ENCODE data around the gene GRIP1.
A peak's percentile ranks its signal among the peaks of the same experiment; 100 is the strongest.

Gene GRIP1

GRCh38 chr12:66683073-66683472 lies 4.2 kb upstream of the GRIP1 start:
- no peak overlapping the region for H3K27ac ChIP-seq
- no peaks in the 10 kb centered on the region for H3K9me3 ChIP-seq (replicated peaks in 1 of 11)
- no peak overlapping the region for H3K9ac ChIP-seq
- H3K27me3 ChIP-seq, result no peaks in the 10 kb centered on the region
- H3K4me3 ChIP-seq, result no peak overlapping the region
- H3K4me1 ChIP-seq, result peaks cover 0 to 7% (median 0%) of the 10 kb centered on the region in 10 experiments; a peak in 1 of 20 replicates
- H4K20me1 ChIP-seq, result no peaks in the 10 kb centered on the region
- TF ChIP-seq Cebpa-rat (IDR thresholded peaks at IDR 0.05), result no peak
- no peak overlapping the region for H3K4me2 ChIP-seq
- H3K36me3 ChIP-seq, result no peaks in the 10 kb centered on the region

DNA sequence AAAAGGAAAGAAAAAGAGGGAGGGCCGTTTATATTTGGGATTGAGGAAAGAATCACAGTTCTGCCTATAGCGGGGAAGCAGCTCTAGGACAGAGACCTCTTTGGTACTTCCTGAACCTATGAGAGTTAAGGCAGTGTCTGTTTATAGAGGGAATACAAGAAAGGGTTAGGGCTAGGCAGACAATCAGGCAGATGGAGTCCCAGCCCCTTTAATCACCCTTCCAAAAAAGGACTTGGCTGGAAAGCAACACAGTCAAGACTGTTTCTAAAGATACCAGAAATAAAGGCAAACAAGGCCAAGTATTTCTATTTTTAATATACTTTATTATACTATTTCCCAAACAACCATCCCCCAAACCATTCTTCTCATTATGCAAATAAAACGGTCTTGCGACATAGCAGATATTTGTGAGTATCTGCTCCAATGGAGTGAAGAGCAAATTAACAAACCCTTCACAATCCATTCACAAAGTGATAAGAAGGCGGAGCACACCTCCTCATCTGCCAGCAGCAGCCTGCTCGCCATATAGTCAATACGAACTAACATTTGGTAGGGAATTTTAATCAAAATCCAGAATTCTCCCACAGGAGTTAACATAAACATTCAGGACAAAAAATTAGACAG lies 697 bp upstream of the GRIP1 start:
- peak in 2 of 11 experiments; percentile 9 to 32; a peak in 1 of 22 replicates for TF ChIP-seq Cebpa-rat (IDR thresholded peaks at IDR 0.05)
- Histone ChIP-seq H3K4me1 (peaks cover 0 to 7% (median 0%) of the 10 kb centered on the region in 10 experiments; a peak in 1 of 20 replicates), H3K36me3 (no peaks in the 10 kb centered on the region), H3K27me3 (no peaks in the 10 kb centered on the region), H3K4me3 (no peak overlapping the region), H3K9ac (no peak overlapping the region), H3K27ac (no peak overlapping the region), H4K20me1 (no peaks in the 10 kb centered on the region), H3K4me2 (no peak overlapping the region), H3K9me3 (replicated peaks in 1 of 11) (no peaks in the 10 kb centered on the region)

DNA sequence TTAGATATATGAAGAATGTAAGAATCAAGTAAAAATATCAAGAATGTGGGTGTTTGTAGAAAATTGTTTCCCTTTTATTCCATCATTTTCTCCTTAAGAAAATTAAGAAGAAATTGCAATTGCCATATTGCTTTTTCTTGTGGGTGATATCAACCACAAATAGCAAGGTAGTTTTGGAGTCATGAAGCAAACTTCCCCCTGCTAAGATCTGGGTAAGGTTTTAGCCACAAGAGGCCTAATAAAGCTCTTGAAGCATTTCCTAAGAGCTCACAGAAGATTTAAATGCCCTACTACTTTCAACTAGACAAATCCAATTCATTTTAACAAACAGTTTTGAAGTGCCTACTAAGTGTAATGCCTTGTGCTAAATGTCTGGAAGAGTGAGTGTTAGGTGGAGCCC lies 2.6 kb downstream of the GRIP1 start:
- H3K36me3 ChIP-seq, result no peaks in the 10 kb centered on the region
- H3K4me3 ChIP-seq, result no peak overlapping the region
- no peaks in the 10 kb centered on the region for H3K4me1 ChIP-seq
- no peaks in the 10 kb centered on the region for H3K9me3 ChIP-seq (replicated peaks in 1 of 11)
- H3K9ac ChIP-seq, result no peak overlapping the region
- H3K27ac ChIP-seq, result no peak overlapping the region
- no peak overlapping the region for H3K4me2 ChIP-seq
- no peaks in the 10 kb centered on the region for H4K20me1 ChIP-seq
- H3K27me3 ChIP-seq, result no peaks in the 10 kb centered on the region
- no peak for TF ChIP-seq Cebpa-rat (IDR thresholded peaks at IDR 0.05)

DNA sequence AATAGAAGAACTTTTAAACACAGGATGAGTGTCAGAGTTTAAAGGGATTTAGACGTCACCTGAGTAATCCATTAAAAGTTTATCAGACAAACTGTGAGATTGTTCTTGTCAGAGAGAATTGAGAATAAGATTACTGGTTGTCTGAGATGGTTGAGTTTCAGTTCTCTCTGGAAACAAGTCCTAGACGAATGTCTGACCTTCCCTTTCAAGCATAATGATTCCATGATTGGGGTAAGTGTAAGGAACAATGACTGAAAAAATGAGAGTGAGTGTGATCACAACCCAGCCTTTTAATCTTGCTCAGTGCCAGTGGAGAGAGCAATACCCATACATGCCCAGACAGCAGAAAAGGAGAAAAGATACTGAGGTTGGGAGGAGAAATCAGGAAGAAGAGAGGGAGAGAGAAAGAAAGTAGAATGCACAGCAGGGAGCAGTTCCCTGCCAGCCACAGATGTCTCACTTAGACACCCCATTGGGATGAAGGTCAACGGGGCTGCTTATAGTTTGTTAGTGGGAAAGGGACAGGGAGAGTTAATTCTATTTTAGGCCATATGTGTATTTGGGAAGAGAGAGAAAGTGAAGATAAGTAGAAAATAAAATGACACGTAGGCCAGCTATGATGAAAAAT lies 4.3 kb downstream of the GRIP1 start:
- H3K9ac ChIP-seq, result no peak overlapping the region
- H3K27ac ChIP-seq, result no peak overlapping the region
- no peaks in the 10 kb centered on the region for H3K36me3 ChIP-seq
- H3K4me2 ChIP-seq, result no peak overlapping the region
- H3K4me1 ChIP-seq, result no peaks in the 10 kb centered on the region
- no peak for TF ChIP-seq Cebpa-rat (IDR thresholded peaks at IDR 0.05)
- no peaks in the 10 kb centered on the region for H4K20me1 ChIP-seq
- no peaks in the 10 kb centered on the region for H3K27me3 ChIP-seq
- no peak overlapping the region for H3K4me3 ChIP-seq
- no peaks in the 10 kb centered on the region for H3K9me3 ChIP-seq (replicated peaks in 1 of 11)

GRCh38 chr12:66669541-66669940 lies 9.3 kb downstream of the GRIP1 start:
- Histone ChIP-seq H3K9me3 (replicated peaks in 1 of 11) (no peaks in the 10 kb centered on the region), H3K36me3 (no peaks in the 10 kb centered on the region), H3K27ac (no peak overlapping the region), H3K4me1 (peaks cover 0 to 11% (median 0%) of the 10 kb centered on the region in 10 experiments; a peak in 5 of 20 replicates), H4K20me1 (no peaks in the 10 kb centered on the region), H3K4me3 (no peak overlapping the region), H3K27me3 (no peaks in the 10 kb centered on the region), H3K4me2 (no peak overlapping the region), H3K9ac (no peak overlapping the region)
- no peak for TF ChIP-seq Cebpa-rat (IDR thresholded peaks at IDR 0.05)

- H3K9ac ChIP-seq, result no peak overlapping the region
- no peaks in the 10 kb centered on the region for H3K36me3 ChIP-seq
- H3K4me1 ChIP-seq, result peaks cover 1 to 15% (median 4%) of the 10 kb centered on the region in 10 experiments; a peak in 14 of 20 replicates
- 0 out of 22 replicates have a peak overlapping the region, but pooled peaks of 1 of the 11 experiments have one; percentile 4 for H3K4me2 ChIP-seq
- TF ChIP-seq Cebpa-rat (IDR thresholded peaks at IDR 0.05), result no peak
- H3K27ac ChIP-seq, result no peak overlapping the region
- no peaks in the 10 kb centered on the region for H3K9me3 ChIP-seq (replicated peaks in 1 of 11)
- H3K4me3 ChIP-seq, result no peak overlapping the region
- H4K20me1 ChIP-seq, result no peaks in the 10 kb centered on the region
- H3K27me3 ChIP-seq, result no peaks in the 10 kb centered on the region
Observed at GRCh38 chr12:66668311-66668710, 10.6 kb downstream of the GRIP1 start.

GRCh38 chr12:66667906-66668305 lies 11.0 kb downstream of the GRIP1 start:
- H3K4me1 ChIP-seq, result peaks cover 5 to 19% (median 7%) of the 10 kb centered on the region in 10 experiments; a peak in 18 of 20 replicates
- H3K27me3 ChIP-seq, result no peaks in the 10 kb centered on the region
- no peak overlapping the region for H3K4me3 ChIP-seq
- H3K9me3 ChIP-seq (replicated peaks in 1 of 11), result no peaks in the 10 kb centered on the region
- no peak for TF ChIP-seq Cebpa-rat (IDR thresholded peaks at IDR 0.05)
- no peaks in the 10 kb centered on the region for H4K20me1 ChIP-seq
- no peaks in the 10 kb centered on the region for H3K36me3 ChIP-seq
- peak overlapping the region in 3 of 11 experiments; percentile 16 to 28 (median 18); a peak in 3 of 22 replicates for H3K4me2 ChIP-seq
- no peak overlapping the region for H3K9ac ChIP-seq
- no peak overlapping the region for H3K27ac ChIP-seq

DNA sequence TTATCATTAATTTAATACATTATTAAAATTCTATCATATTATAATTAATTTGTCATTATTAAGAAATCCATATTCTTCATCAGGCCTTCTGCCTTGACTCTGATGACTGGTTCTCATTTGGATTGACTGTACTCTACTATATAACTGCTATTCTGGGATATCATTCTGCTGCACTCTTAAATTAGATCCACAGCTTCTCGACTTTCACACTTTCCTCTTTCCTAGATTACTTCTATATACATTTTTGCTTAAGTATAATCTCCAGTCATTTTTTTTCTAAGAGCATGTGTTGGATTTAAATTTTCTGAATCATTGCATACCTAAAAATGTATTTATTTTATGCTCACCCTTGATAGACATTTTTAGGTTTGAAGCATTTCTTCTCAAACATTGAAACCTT lies 12.4 kb downstream of the GRIP1 start:
- Histone ChIP-seq H3K4me1 (peaks cover 19 to 31% (median 22%) of the 10 kb centered on the region in 10 experiments), H3K36me3 (no peaks in the 10 kb centered on the region), H4K20me1 (no peaks in the 10 kb centered on the region), H3K9ac (no peak overlapping the region), H3K9me3 (replicated peaks in 1 of 11) (no peaks in the 10 kb centered on the region), H3K4me3 (no peak overlapping the region), H3K4me2 (no peak overlapping the region), H3K27ac (no peak overlapping the region), H3K27me3 (no peaks in the 10 kb centered on the region)
- no peak for TF ChIP-seq Cebpa-rat (IDR thresholded peaks at IDR 0.05)

- Histone ChIP-seq H3K4me1 (peaks cover 25 to 36% (median 27%) of the 10 kb centered on the region in 10 experiments), H3K27ac (no peak overlapping the region), H3K9ac (no peak overlapping the region), H3K4me3 (no peak overlapping the region), H3K27me3 (no peaks in the 10 kb centered on the region), H3K36me3 (no peaks in the 10 kb centered on the region), H4K20me1 (no peaks in the 10 kb centered on the region), H3K4me2 (no peak overlapping the region), H3K9me3 (replicated peaks in 1 of 11) (no peaks in the 10 kb centered on the region)
- TF ChIP-seq Cebpa-rat (IDR thresholded peaks at IDR 0.05), result no peak
Observed at GRCh38 chr12:66665435-66665985, 13.4 kb downstream of the GRIP1 start.

All from BLaER1 treated with 17β-estradiol and CSF1 and Interleukin-3, amounts not matched to agents 10 nM and 100 nM (cell line).